ENCODE results near the gene VWA1. TPM values are rescaled to one million over a fixed set of nuclear protein-coding genes. Genes with fewer than 3 reads are reported as not detected.

VWA1 gene
- total and polyA plus RNA-seq, 10 of the 15 experiments (the other 5 are each of a cell fraction or from before 2014, with no cell fraction given): 0.02 to 1.7 (median 0.32) TPM; not detected in 2

- TF ChIP-seq SMC3 (IDR thresholded peaks at IDR 0.05; ENCODE audit: borderline replicate concordance, low read length) (peak; percentile 73; the same call in 1 of the 2 replicates), YY1 (IDR thresholded peaks at IDR 0.05; ENCODE audit: low read depth, low read length) (peak; percentile 73), GATAD2B (conservative IDR thresholded peaks at IDR 0.05; ENCODE audit: low read depth) (peak; percentile 66; the same call in 1 of the 2 replicates), ZBTB33 (IDR thresholded peaks at IDR 0.05) (no peak), RUNX3 (IDR thresholded peaks at IDR 0.05; ENCODE audit: low read length) (peak; percentile 48), SUPT20H (IDR thresholded peaks at IDR 0.05; ENCODE audit: borderline replicate concordance, control insufficient read depth, low read depth, low read length) (no peak), NR2F1 (conservative IDR thresholded peaks at IDR 0.05) (peak; percentile 36; the same call in 1 of the 2 replicates), NKRF (conservative IDR thresholded peaks at IDR 0.05) (0 out of 2 replicates have a peak, but pooled peaks have one; percentile 45), DPF2 (IDR thresholded peaks at IDR 0.05) (no peak), TCF7 (IDR thresholded peaks at IDR 0.05; ENCODE audit: borderline replicate concordance) (no peak), KAT2A (conservative IDR thresholded peaks at IDR 0.05; ENCODE audit: control insufficient read depth, low read depth, low read length) (no peak), USF1 (IDR thresholded peaks at IDR 0.05; ENCODE audit: borderline replicate concordance, extremely low read length, insufficient read depth, low read depth, low read length) (peak; percentile 47), RAD21 (IDR thresholded peaks at IDR 0.05; ENCODE audit: insufficient read depth, low read depth, low read length) (peak; percentile 56), NFIC (IDR thresholded peaks at IDR 0.05; ENCODE audit: low read depth, low read length) (no peak), TAF1 (IDR thresholded peaks at IDR 0.05; ENCODE audit: borderline replicate concordance, low read depth, low read length) (no peak), BHLHE40 (IDR thresholded peaks at IDR 0.05; ENCODE audit: borderline replicate concordance in 1 of 2, low read depth in 2 of 2, low read length in 1 of 2) (peak in 1 of 2 experiments; percentile 81; a peak in 2 of 4 replicates)
These were observed 5.8 kb downstream of the VWA1 start (continued) for GRCh38 chr1:1441002-1441888.
